Keratinocyte (primary cell): Measurements from ENCODE around the gene IL1A.

Source experiments
- CTCF ChIP-seq, 3 experiments: IDR thresholded peaks in 1 of 3; conservative IDR thresholded peaks in 1 of 3; optimal IDR thresholded peaks in 1 of 3; 2 replicates in 2 of 3; 3 replicates in 1 of 3; pipeline versions ENCODE3 to v1.5.1; 2011; ENCODE audit warnings: low read length in 3 of 3, mild to moderate bottlenecking in 3 of 3, moderate library complexity in 2 of 3, control low read depth in 1 of 3, inconsistent platforms in 1 of 3; ENCODE audit not compliant: insufficient read depth in 2 of 3; ENCODE audit errors: extremely low read depth in 1 of 3
- EZH2 ChIP-seq: IDR thresholded peaks from one replicate; pipeline ENCODE4 v1.6.1; 2012; ENCODE audit warnings: inconsistent platforms, mild to moderate bottlenecking, low read length, moderate library complexity

- TF ChIP-seq EZH2 (no peak), CTCF (optimal IDR thresholded peaks at IDR 0.05 in 1 of 3, IDR thresholded peaks at IDR 0.05 in 1 of 3, conservative IDR thresholded peaks at IDR 0.05 in 1 of 3; ENCODE audit: extremely low read depth in 1 of 3, insufficient read depth in 2 of 3, low read length in 3 of 3) (no peak)
Measured at GRCh38 chr2:112809112-112809511, 24.8 kb upstream of the IL1A start.
